Omental fat pad (tissue), 4 donors: ENCODE measurements around the gene MLEC. TPM values are rescaled to one million over a fixed set of nuclear protein-coding genes. Genes with fewer than 3 reads are reported as not detected.

ENCODE experiments used
- ATAC-seq: fragments of 150-250 bp; one replicate; pipeline ENCODE4 v1.9.1; 2016; ENCODE audit warnings: mild to moderate bottlenecking, moderate library complexity; ENCODE audit not compliant: low FRiP score
- DNase-seq: peaks from one replicate; pipeline ENCODE4 v3.0.0-alpha.2; 2019; ENCODE audit warnings: low spot score
- CTCF ChIP-seq, 3 donors: fragments of 450-650 bp; IDR thresholded peaks; one replicate each; pipeline ENCODE4 v1.5.1; 2016 to 2017; ENCODE audit warnings: antibody characterized with exemption in 3 of 3, mild to moderate bottlenecking in 3 of 3, moderate library complexity in 2 of 3
- total RNA-seq, 4 donors: library from RNA; depleted of rRNA; stranded (reverse); fragments of >200 nt; gene quantifications; one replicate each; pipeline ENCODE4 v1.1.0, GENCODE V29; 2016

MLEC gene
- total RNA-seq, 4 donors from 2014 or later, result 84.8 to 121 (median 91.7) TPM

GRCh38 chr12:120735181-120735580 is 48.2 kb downstream of the MLEC start:
- no peak for TF ChIP-seq CTCF (IDR thresholded peaks at IDR 0.05)
- DNase-seq (no peak), ATAC-seq (no peak)

DNA sequence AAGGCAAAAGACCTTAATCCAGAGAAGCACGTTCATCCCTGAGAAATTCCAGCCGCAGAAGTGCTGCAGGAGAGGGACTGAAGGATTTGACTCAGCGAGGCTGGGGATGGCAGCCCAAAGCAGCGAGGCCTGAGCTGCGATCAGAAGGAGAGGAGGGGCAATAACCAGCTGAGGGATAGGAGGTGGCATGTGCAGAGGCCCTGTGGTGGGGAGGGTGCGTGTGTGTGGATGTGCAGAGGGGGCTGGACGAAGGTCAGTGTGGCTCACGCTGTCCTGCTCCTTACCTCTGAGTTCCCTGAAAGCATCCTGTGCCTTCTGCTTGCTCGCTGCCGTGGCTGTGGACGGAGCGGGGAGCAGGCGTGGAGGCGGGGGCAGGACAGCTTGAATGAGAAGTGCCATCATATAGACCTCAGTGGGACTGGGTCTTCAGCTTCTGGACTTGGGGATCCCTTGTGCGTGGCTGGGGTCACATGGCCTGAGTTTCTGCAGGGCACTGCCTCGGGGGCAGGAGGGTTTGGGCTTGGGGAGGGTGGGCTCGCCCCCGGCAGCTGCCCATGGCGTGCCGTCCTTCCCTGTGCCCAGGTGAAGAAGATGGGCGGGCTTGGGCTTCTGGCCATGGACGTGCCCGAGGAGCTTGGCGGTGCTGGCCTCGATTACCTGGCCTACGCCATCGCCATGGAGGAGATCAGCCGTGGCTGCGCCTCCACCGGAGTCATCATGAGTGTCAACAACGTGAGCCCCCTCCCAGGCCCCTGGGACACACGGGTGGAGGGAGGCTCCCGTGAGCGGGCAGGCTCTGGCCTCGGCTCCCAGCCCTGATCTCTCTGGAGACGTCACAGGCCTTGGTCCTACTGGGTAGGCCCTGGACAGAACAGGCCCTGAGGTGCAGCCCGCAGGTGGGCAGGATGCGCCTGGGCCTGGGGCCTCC is 49.7 kb downstream of the MLEC start:
- no peak for TF ChIP-seq CTCF (IDR thresholded peaks at IDR 0.05)
- ATAC-seq (no peak), DNase-seq (no peak)

- no peak for DNase-seq
- TF ChIP-seq CTCF (IDR thresholded peaks at IDR 0.05), result no peak
- no peak for ATAC-seq
These were observed 50.8 kb downstream of the MLEC start for GRCh38 chr12:120737557-120738251.

DNA sequence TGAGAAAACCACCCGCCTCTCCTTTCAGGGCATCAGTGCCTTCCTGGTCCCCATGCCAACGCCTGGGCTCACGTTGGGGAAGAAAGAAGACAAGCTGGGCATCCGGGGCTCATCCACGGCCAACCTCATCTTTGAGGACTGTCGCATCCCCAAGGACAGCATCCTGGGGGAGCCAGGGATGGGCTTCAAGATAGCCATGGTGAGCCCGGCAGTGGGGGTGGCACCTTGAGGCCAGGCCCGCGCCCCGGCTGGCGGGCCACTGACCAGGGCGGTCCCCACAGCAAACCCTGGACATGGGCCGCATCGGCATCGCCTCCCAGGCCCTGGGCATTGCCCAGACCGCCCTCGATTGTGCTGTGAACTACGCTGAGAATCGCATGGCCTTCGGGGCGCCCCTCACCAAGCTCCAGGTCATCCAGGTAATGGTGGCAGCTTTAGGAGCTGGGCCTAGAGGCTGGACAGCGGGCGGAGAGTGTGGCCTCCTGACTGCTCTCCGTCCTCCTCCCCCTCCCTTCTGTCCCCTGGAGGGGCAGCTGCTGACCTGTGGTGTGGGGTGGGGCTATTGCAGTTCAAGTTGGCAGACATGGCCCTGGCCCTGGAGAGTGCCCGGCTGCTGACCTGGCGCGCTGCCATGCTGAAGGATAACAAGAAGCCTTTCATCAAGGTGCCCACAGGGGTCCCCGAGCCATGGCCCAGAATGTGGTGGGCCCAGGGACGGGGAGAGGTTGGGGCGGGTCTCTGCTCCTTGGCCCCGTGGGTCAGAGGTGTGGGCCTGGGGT is 51.5 kb downstream of the MLEC start:
- DNase-seq (no peak), ATAC-seq (no peak)
- TF ChIP-seq CTCF (IDR thresholded peaks at IDR 0.05), result no peak

DNA sequence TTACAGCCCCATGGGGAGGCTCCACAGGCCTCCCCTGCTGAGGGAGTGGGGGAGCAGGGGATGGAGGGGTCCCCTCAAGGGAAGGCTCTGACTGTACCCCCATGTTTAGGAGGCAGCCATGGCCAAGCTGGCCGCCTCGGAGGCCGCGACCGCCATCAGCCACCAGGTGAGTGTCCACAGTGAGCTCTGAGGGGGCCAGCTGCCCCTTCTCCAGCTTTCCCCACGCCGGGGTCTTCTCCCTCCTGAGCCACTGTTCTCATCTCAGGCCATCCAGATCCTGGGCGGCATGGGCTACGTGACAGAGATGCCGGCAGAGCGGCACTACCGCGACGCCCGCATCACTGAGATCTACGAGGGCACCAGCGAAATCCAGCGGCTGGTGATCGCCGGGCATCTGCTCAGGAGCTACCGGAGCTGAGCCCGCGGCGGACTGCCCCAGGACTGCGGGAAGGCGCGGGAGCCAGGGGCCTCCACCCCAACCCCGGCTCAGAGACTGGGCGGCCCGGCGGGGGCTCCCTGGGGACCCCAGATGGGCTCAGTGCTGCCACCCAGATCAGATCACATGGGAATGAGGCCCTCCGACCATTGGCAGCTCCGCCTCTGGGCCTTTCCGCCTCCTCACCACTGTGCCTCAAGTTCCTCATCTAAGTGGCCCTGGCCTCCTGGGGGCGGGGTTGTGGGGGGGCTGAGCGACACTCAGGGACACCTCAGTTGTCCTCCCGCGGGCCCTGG is 52.2 kb downstream of the MLEC start:
- TF ChIP-seq CTCF (IDR thresholded peaks at IDR 0.05), result no peak
- no peak for ATAC-seq
- no peak for DNase-seq

DNA sequence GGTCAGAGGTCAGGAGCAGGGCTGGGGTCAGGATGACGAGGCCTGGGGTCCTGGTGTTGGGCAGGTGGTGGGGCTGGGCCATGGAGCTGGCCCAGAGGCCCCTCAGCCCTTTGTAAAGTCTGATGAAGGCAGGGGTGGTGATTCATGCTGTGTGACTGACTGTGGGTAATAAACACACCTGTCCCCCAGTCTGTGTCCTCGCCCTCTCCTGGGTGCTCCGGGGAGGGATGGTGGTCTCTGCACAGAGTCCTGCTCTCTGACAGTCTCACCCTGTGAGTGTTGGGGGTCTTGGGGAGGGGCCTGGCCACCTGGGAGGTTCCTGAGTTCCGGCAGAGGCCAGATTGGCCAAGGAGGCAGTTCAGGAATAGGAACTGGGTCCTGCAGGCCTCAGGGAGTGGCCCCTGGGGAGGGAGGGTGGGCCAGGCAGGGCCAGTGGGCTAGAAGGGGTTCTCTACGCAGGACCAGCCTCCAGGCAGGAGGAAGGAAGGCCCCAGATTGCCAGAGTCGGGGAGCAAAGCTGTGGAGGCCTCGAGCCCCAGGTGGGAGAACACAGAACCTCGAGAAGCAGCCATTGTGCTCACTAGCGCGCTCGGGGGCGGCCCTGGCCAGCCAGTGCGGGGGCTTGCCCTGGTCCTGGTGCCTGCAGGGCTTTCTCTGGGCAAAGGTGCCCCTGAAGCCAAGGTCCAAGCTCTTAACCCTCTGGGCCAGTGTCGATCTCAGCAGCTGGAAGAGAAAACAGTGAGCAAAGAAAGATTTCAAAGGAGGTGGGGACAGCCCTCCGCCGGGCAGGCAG is 53.1 kb downstream of the MLEC start:
- no peak for TF ChIP-seq CTCF (IDR thresholded peaks at IDR 0.05)
- ATAC-seq, result no peak
- no peak for DNase-seq
